GM18870 (cell line): ENCODE data around the gene SNX30.

Experiments
- ATAC-seq: cut with Tn5 transposase; IDR thresholded peaks from one replicate; pipeline ENCODE4 v1.9.1; 2021; ENCODE audit warnings: moderate library complexity; ENCODE audit not compliant: unreplicated experiment

The SNX30 gene

GRCh38 chr9:112782218-112782617 lies 31.7 kb downstream of the SNX30 start:
- ATAC-seq = no peak

DNA sequence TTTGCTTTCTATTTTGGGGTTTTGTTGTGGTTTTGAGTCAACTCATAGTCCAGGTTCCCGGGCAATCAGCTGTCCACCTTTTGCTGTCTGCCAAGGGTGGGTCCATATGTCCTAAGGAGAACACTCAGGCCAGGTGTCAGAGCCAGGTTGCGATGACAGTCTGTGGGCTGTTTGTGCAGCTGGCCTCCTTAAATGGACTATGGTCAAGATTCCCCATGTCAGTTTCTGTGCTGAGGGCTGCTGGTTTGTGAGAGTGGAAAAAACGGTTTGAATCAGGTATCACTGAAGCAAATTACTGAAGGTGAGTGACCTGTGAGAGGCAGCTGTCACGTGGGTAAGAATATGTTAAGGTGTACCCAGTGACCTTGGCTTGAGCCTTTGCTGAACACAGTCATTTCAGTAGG lies 33.0 kb downstream of the SNX30 start:
- no peak for ATAC-seq

DNA sequence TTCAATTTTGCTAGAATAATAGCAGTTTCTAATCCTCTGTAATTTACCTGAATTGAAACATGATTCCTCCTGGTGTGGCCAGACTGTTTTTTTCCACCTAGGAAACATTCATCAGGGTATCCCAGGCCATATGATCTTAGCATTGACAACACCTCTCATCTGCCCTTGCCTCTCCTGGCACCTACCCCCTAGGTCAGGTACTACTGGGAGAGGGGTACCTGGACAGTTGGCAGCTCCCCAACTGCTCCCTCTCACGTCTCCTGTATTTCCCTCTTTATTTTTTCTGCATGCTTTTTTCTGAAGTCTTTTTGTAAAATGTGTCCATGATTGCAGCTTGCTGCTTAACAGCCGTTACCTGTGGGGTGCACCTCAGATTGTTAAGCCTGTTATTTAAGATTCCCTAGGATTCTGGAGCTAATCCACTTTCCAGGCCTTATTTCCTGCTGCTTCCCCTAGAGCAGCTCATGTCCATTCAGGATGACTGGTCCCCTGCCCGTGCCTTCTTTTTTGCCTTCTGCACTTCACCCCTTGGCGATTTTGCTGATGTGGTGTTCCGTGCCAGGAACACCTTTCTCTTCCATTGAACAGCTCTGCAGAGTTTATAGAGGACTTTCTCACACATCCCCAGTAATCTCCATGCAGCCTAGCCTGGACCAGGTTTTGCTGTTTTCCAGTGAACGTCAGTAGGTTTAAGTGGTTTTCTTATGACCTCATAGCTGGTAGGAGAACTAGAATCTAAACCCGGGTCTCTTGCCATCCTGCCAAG lies 33.6 kb downstream of the SNX30 start:
- ATAC-seq = no peak

DNA sequence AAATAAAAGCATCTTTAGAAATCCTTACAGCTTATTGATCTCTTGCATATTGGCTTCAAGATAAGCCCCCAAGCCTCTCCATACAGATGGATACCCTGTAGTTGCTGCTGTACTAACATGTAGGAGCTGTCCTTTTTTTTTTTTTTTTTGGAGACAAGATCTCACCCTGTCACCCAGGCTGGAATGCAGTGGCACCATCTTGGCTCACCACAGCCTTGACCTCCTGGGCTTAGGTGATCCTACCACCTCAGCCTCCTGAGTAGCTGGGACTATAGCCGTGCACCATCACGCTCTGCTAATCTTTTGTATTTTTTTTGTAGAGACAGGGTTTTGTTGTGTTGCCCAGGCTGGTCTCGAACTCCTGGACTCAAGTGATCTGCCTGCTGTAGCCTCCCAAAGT lies 35.4 kb downstream of the SNX30 start:
- ATAC-seq = no peak

GRCh38 chr9:112786829-112787520 lies 36.4 kb downstream of the SNX30 start:
- no peak for ATAC-seq

- no peak for ATAC-seq
Measured at GRCh38 chr9:112787978-112788377, 37.4 kb downstream of the SNX30 start.

GRCh38 chr9:112789473-112789872 lies 38.9 kb downstream of the SNX30 start:
- ATAC-seq = no peak

DNA sequence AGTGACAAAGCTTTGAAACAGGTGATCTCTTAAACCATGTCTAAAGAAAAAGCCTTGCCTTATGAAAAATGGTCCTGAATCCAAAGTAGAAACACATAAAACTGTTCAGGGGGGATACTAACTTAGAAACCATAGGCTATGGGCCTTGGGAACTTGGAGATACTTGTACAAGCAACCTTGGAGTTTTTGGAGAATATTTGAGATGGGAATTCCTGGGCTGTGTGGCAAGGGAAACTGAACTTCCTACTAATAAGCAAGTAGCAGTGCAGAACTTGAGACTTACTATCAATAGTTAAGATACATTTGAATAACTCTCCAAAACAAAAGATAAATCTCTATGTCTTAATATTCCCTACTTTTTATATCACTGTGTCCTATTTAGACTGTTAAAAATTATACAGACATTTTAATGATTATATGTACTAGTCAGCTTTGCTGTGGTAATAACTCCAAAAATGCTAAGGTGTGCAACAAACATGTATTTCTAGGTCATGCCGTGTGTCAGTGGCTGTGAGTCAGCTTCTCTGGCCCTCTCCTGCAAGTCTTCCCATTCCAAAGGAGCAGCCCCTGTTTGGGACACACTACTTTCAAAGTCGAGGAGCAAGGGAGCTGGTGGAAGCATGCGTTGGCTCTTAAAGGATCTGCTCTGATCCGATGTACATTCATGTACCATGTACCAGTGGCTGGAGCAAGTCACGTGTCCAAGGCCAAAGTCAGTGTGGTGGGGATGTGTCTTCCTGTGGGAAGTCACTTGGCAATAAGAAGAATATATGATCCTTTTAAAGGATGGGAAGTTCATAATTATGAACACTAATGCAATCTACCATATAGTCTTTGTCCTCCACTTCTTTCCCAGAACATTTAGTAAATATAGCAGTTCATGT lies 39.6 kb downstream of the SNX30 start:
- ATAC-seq = no peak

DNA sequence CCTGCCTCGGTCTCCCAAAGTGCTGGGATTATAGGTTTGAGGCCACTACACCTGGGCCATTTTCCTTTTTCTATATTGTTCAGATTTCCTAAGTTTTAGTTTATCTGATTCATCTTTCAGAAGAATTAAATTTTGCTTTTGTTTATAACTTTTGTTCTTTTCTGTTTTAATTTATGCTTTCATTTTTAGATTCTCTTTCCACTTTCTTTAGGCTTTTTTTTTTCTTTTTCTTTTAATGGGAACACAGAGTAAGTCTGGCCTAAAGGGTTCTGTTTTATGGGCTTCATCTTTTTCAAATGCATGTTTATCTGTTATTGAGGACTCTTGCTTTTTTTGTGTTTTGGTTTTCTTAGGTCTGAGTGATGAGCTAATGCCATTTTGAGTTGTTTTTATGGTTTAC lies 42.1 kb downstream of the SNX30 start:
- no peak for ATAC-seq

DNA sequence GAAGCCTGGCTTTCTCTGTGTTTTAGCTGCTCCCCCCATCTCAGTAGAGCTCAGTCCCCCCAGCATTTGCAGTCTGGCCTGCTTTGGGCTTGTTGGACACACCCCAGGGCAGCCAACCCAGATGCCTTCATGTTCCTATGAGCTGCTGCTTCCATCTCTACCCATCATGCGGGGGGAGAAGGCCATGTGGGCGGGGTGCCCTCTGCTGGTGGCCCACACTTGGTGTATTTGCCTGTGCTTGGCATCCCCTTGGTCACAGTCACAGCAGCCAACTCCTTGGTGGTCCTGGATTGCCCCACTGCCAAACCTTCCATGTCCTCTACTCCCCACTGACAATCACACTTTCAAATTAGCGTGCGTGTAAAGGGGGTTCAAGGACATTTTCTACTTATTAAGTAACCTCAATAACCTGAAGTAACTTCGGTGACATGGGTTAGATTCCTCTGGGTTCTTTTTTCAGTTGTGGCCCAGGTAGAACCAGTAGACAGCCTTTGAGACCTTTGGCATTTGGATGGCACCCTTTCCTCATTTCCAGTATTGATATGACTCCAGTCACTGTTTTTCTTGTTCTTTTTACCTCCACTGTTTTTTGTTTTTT lies 42.8 kb downstream of the SNX30 start:
- no peak for ATAC-seq

DNA sequence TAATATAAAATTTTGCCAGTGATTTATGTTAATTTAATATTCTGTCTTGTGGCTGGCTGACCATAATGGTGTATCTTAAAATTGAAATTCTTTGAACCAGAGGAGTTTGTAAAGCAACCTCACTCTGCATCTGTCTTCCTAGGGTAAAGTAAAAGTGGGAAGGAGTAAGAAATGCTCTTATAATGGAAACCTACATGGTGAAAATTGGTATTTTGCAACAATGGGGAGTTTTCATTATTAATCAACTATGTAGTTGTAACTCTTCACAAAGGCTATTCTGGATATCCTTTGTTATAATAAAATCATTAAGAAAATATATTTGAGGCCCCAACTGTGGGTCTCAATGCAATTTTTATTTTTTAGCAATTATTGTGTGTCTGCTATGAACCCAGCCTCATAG lies 44.2 kb downstream of the SNX30 start:
- ATAC-seq = no peak

- no peak for ATAC-seq
Measured at GRCh38 chr9:112795921-112796320, 45.4 kb downstream of the SNX30 start.

DNA sequence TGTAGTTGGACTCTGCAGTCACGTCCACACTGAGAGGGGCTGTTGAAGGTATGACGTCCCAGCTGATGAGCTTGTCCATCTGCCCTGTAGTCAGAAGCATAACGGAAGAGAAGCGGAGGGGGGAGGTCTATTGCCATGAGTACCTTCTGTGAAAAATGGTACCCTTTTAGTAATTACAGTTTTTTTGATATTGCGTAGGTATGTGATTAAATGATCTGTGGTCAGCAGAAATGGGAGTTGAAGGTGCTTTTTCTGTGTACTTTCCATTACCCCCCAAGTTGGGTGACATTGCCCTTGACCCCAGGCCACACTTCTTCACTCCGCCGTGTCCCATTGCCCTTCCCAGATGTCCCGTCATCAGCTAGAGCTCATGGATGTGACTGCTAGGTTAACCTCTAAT lies 45.9 kb downstream of the SNX30 start:
- no peak for ATAC-seq

DNA sequence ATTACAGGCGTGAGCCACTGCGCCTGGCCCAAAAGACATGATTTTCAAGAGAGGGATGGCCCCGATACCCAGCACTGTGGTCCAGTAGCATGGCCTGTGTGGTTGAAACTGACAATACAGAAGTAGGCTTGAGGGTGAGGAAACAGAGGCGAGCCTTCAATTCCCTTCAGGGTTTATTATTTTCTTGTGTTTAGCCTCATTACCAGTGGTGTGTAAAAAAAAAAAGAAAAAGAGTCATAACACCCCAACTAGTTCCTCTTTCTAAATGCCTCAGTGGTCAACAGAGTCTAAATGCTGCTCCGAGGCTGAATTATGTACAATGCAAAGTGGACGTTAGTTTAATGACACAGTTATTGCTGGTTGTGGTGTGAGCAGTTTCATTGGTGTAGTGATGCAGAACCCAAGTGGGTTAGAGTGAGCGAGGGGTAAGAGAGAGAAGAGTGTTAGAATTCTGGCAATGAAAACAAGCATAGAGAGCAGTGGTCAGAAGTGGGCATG lies 58.8 kb downstream of the SNX30 start:
- ATAC-seq = peak; percentile 99

DNA sequence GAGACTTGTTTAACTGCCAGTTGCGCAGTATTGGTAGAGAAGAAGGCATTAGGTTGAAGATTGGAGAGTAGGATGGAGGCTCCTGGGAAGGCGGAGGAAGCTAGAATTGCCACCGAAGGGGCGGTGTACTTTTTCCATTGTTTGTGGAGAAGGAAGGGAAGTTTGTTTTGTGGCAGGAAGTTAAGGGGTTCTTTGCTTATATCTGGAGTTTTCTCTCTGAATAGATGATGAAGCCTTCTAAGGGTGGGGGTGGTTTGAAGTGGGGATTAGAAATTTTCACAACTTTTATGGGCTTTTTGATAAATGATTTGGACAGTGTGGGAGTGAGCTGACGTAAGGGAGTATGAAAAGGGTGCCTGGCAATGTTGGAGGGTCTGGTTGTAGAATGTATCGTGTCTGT lies 59.3 kb downstream of the SNX30 start:
- ATAC-seq = no peak

DNA sequence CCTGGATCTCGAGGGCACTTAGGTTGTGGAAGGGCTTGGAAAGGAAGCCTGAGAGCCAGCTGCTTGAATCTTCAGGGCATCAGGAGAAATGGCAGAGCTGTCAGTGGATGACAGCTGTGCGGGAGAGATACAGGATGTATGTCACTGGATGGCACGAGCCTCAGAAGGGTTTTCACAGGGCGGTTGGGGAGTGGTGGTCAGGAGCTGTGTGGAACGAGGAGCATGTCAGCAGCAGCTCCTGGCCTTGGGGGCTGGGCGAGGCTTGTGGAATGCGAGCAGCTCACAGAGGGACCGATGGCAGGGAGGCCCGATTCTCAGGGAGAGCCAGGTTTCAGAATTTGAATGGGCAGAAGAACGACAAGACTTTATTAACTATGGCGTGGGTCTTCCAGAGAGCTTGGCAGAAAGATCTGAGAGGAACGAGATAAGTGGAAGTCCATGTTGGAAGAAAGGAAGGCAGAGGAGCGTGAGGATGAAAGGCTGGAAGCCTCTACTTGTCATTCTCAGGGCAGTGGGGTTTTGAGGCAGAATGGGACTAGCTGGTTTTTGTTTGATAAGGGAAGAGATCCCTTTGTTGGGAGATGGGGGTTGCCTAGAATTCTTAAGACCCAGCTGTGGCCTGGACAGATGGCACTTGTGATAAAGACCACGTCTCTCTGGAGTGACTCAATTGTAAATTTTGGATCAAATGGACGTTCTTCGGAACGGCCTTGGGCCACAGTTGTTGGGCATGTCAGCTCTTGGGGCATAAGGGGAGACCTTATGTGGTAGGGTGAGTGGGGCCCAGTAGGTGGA lies 60.3 kb downstream of the SNX30 start:
- no peak for ATAC-seq

DNA sequence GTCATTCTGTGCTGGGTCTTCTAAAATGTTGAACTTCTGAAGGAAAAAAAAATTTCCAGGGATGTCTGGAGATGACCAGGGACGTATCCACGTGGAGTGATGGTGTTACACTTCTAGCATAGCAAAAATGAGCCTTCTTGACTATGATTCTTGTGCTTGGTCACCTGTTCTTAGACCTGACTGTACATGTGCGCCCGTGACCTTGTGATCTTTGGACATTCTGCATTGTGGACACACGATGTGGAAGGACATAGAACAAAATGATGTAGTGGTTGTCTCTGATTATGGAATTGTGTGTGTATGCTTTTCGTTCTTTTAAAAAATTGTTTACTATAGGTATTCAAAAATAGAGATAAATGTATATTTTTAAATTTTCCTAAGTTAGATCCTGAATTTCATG lies 61.0 kb downstream of the SNX30 start:
- no peak for ATAC-seq

DNA sequence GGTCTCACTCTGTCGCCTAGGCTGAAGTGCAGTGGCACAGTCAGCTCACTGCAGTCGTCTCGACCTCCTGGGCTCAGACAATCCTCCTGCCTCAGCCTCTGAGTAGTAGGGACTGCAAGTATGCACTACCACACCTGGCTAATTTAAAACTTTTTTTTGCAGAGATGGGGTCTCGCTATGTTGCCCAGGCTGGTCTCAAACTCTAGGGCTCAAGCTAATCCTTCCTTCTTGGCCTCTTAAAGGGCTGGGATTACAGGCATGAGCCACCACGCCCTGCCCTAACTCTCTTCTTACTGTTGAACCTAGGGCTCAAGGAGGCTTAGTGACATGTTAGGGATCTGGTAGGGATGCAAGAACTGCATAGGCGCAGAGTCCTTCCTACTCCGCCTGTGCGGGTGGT lies 65.3 kb downstream of the SNX30 start:
- ATAC-seq = no peak

GRCh38 chr9:112817860-112818203 lies 67.3 kb downstream of the SNX30 start:
- ATAC-seq = peak; percentile 63
